ENCODE measurements around the gene OLA1.

Gene OLA1

GRCh38 chr2:174180726-174181236, 67.6 kb downstream of the OLA1 start:
- no peak for DNase-seq (ENCODE audit: low read depth in 2 of 3, low spot score in 1 of 3)

GRCh38 chr2:174180165-174180724, 68.1 kb downstream of the OLA1 start:
- DNase-seq (ENCODE audit: low read depth in 2 of 3, low spot score in 1 of 3): no peak

- no peak for DNase-seq (ENCODE audit: low read depth in 2 of 3, low spot score in 1 of 3)
These were observed 70.9 kb downstream of the OLA1 start for GRCh38 chr2:174177316-174177890.

GRCh38 chr2:174176898-174177297, 71.4 kb downstream of the OLA1 start:
- DNase-seq (ENCODE audit: low read depth in 2 of 3, low spot score in 1 of 3): no peak

- DNase-seq (ENCODE audit: low read depth in 2 of 3, low spot score in 1 of 3): no peak
These were observed 73.6 kb downstream of the OLA1 start for GRCh38 chr2:174174741-174175140.

- DNase-seq (ENCODE audit: low read depth in 2 of 3, low spot score in 1 of 3): no peak
These were observed 75.5 kb downstream of the OLA1 start for GRCh38 chr2:174172802-174173355.

- DNase-seq (ENCODE audit: low read depth in 2 of 3, low spot score in 1 of 3): no peak
These were observed 76.5 kb downstream of the OLA1 start for GRCh38 chr2:174171686-174172445.

GRCh38 chr2:174169372-174169771, 79.0 kb downstream of the OLA1 start:
- DNase-seq (ENCODE audit: low read depth in 2 of 3, low spot score in 1 of 3): no peak

- DNase-seq (ENCODE audit: low read depth in 2 of 3, low spot score in 1 of 3): no peak
These were observed 82.1 kb downstream of the OLA1 start for GRCh38 chr2:174166261-174166660.

GRCh38 chr2:174161490-174161889, 86.8 kb downstream of the OLA1 start:
- no peak for DNase-seq (ENCODE audit: low read depth in 2 of 3, low spot score in 1 of 3)

- DNase-seq (ENCODE audit: low read depth in 2 of 3, low spot score in 1 of 3): peak in 2 of 3 donors; percentile 6 to 7
These were observed 90.3 kb downstream of the OLA1 start for GRCh38 chr2:174158003-174158402.

GRCh38 chr2:174157053-174157452, 91.3 kb downstream of the OLA1 start:
- no peak for DNase-seq (ENCODE audit: low read depth in 2 of 3, low spot score in 1 of 3)

- DNase-seq (ENCODE audit: low read depth in 2 of 3, low spot score in 1 of 3): no peak
These were observed 94.3 kb downstream of the OLA1 start for GRCh38 chr2:174153757-174154680.

- no peak for DNase-seq (ENCODE audit: low read depth in 2 of 3, low spot score in 1 of 3)
These were observed 98.8 kb downstream of the OLA1 start for GRCh38 chr2:174149530-174149929.

- no peak for DNase-seq (ENCODE audit: low read depth in 2 of 3, low spot score in 1 of 3)
These were observed 99.5 kb downstream of the OLA1 start for GRCh38 chr2:174148833-174149232.

- DNase-seq (ENCODE audit: low read depth in 2 of 3, low spot score in 1 of 3): no peak
These were observed 102.5 kb downstream of the OLA1 start for GRCh38 chr2:174145827-174146226.

- DNase-seq (ENCODE audit: low read depth in 2 of 3, low spot score in 1 of 3): no peak
These were observed 106.0 kb downstream of the OLA1 start for GRCh38 chr2:174142290-174142689.

GRCh38 chr2:174138161-174138560, 110.2 kb downstream of the OLA1 start:
- DNase-seq (ENCODE audit: low read depth in 2 of 3, low spot score in 1 of 3): no peak

GRCh38 chr2:174135981-174136380, 112.4 kb downstream of the OLA1 start:
- no peak for DNase-seq (ENCODE audit: low read depth in 2 of 3, low spot score in 1 of 3)

- no peak for DNase-seq (ENCODE audit: low read depth in 2 of 3, low spot score in 1 of 3)
These were observed 123.2 kb downstream of the OLA1 start for GRCh38 chr2:174125090-174125489.

GRCh38 chr2:174124181-174124580, 124.2 kb downstream of the OLA1 start:
- no peak for DNase-seq (ENCODE audit: low read depth in 2 of 3, low spot score in 1 of 3)

Measured in stimulated activated CD4-positive, alpha-beta T cell treated with anti-CD3 and anti-CD28 coated beads, Interleukin-12 subunit alpha, Interleukin-12 subunit beta, amount 100 ng/mL, for 48 hours (primary cell).